NT2/D1 (cell line): Measurements from ENCODE around the gene PKP2.
A peak's percentile ranks its signal among the peaks of the same experiment; 100 is the strongest.

Experiments used
- DNase-seq: peaks from one replicate; pipeline ENCODE4 v3.0.0-alpha.2; 2011; ENCODE audit warnings: low read depth, low spot score
- H3K27me3 ChIP-seq: 2 replicates; pipeline ENCODE4 v1.6.0; 2011; ENCODE audit warnings: mild to moderate bottlenecking; ENCODE audit not compliant: insufficient read length, insufficient read depth
- H3K36me3 ChIP-seq: 2 replicates; pipeline ENCODE4 v1.6.1; 2011; ENCODE audit warnings: mild to moderate bottlenecking, low read length, mixed read lengths; ENCODE audit not compliant: insufficient read depth, insufficient read length
- H3K4me1 ChIP-seq: 2 replicates; pipeline ENCODE4 v1.5.1; 2011; ENCODE audit not compliant: insufficient read depth, insufficient read length
- H3K4me3 ChIP-seq: 2 replicates; pipeline ENCODE4 v1.5.1; 2011; ENCODE audit warnings: low read depth; ENCODE audit not compliant: insufficient read length
- H3K9ac ChIP-seq: 2 replicates; pipeline ENCODE4 v1.6.0; 2011; ENCODE audit warnings: low read depth; ENCODE audit not compliant: insufficient read length
- H3K9me3 ChIP-seq: 2 replicates; pipeline ENCODE4 v1.5.1; 2011; ENCODE audit warnings: mild to moderate bottlenecking, low read length; ENCODE audit not compliant: insufficient read depth
- SUZ12 ChIP-seq: IDR thresholded peaks from 2 replicates; pipeline ENCODE4 v1.6.1; 2011; ENCODE audit not compliant: insufficient read length, insufficient read depth; ENCODE audit errors: extremely low read depth
- YY1 ChIP-seq: IDR thresholded peaks from 2 replicates; pipeline ENCODE4 v1.6.1; 2011; ENCODE audit not compliant: insufficient read length, insufficient read depth
- ZNF274 ChIP-seq: IDR thresholded peaks from 2 replicates; pipeline ENCODE4 v1.6.1; 2011; ENCODE audit warnings: mild to moderate bottlenecking, low read depth, low read length

PKP2 gene

GRCh38 chr12:32896432-32897280 lies at the start of gene PKP2:
PKP2 (minus strand) TSS chr12:32896777; CDS start chr12:32896731, 46 bp downstream.
- H3K4me3 ChIP-seq = peak within 1 kb of the TSS; percentile 73
- H3K4me1 ChIP-seq = peaks cover 5% of the 10 kb centered on the region
- TF ChIP-seq ZNF274 (no peak), YY1 (no peak), SUZ12 (peak; percentile 32)
- DNase-seq = peak; percentile 82
- H3K27me3 ChIP-seq = peaks cover 35% of the 10 kb centered on the region
- H3K9me3 ChIP-seq = no peaks in the 10 kb centered on the region
- peak within 1 kb of the TSS; percentile 72 for H3K9ac ChIP-seq
- peaks cover 6% of the 10 kb centered on the region for H3K36me3 ChIP-seq

DNA sequence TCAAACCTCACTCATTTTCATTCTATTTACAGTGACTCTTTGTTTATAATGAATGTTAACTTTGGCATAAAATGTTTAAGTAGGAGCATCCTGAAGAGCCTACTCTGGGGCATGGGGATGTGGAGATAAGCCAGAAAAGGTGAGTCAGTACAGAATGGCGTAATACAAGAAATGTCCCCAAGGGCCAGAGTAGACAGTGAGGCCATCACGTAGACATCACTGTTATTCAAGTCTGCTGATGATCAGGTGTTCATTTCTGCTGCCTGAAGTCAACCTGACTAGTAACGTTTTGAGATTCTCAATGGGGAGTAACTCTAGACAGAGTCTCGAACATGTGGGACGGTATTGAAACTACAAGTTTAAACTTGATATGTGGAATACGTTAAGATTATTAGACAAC lies 47.6 kb upstream of the PKP2 start:
- Histone ChIP-seq H3K4me1 (no peaks in the 10 kb centered on the region), H3K36me3 (no peaks in the 10 kb centered on the region), H3K9me3 (no peaks in the 10 kb centered on the region), H3K27me3 (no peaks in the 10 kb centered on the region), H3K9ac (no peak overlapping the region), H3K4me3 (no peak overlapping the region)
- TF ChIP-seq YY1 = no peak
- no peak for TF ChIP-seq ZNF274
- no peak for TF ChIP-seq SUZ12
- DNase-seq = no peak

DNA sequence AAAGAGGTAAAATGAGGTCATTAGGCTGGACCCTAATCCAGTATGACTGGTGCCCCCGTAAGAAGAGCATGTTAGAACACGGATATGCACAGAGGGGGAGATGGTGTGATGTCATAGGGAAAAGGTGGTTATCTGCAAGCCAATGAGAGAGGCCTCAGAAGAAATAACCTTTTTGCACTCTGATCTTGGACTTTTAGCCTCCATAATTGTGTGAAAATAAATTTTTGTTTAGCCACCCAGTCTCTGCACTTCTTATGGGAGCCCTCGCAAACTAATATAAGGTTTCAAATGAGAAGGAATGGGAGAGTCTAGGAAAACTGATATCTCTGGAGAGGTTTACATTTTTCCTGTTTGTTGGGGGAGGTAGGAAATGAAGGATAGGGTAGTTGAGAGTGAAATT lies 43.2 kb upstream of the PKP2 start:
- no peak for DNase-seq
- Histone ChIP-seq H3K9me3 (no peaks in the 10 kb centered on the region), H3K4me1 (no peaks in the 10 kb centered on the region), H3K36me3 (no peaks in the 10 kb centered on the region), H3K27me3 (no peaks in the 10 kb centered on the region), H3K9ac (no peak overlapping the region), H3K4me3 (no peak overlapping the region)
- no peak for TF ChIP-seq ZNF274
- TF ChIP-seq YY1 = no peak

DNA sequence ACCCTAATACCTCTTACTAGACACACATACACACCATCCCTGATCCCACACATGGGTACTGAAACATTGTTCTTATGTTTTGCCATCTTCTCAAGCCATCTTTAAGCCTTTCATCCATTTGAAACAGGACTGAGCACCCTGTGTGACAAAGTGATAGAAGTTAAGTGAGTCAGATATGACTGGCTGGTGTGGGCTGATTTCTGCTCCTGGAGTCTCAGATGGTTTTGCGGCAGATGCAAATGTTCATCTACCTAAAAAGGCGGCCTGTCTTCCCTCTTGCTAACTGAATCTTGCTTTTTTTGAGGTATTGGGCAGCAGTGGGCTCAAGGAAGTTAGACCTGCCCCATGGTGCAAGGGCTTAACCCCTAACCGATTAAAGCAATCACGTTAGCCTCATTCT lies 30.4 kb upstream of the PKP2 start:
- no peak overlapping the region for H3K9ac ChIP-seq
- no peak for DNase-seq
- H3K4me1 ChIP-seq = no peaks in the 10 kb centered on the region
- H3K4me3 ChIP-seq = no peak overlapping the region
- H3K36me3 ChIP-seq = no peaks in the 10 kb centered on the region
- H3K9me3 ChIP-seq = no peaks in the 10 kb centered on the region
- H3K27me3 ChIP-seq = no peaks in the 10 kb centered on the region
- no peak for TF ChIP-seq ZNF274
- TF ChIP-seq SUZ12 = no peak
- TF ChIP-seq YY1 = no peak

DNA sequence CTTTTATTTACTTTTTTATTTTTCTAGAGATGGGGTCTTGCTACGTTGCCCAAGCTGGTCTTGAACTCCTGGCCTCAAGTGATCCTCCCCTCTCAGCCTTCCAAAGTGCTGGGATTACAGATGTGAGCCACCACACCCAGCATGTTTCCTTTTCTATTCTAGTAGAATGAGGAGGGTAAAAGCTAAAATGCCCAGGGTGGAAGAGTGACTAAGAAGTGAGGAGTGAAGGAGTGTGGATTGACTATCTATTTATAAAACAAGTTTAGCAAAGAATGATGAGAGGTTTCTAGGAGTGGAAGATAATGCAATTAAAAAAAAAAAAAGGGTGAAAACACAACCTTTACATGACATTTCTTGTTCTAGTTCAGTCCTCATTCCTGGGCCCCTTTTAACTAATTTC lies 29.8 kb upstream of the PKP2 start:
- no peaks in the 10 kb centered on the region for H3K9me3 ChIP-seq
- no peak overlapping the region for H3K4me3 ChIP-seq
- H3K9ac ChIP-seq = no peak overlapping the region
- no peaks in the 10 kb centered on the region for H3K36me3 ChIP-seq
- H3K27me3 ChIP-seq = no peaks in the 10 kb centered on the region
- no peak for DNase-seq
- no peak for TF ChIP-seq YY1
- no peak for TF ChIP-seq SUZ12
- TF ChIP-seq ZNF274 = no peak
- H3K4me1 ChIP-seq = no peaks in the 10 kb centered on the region

GRCh38 chr12:32922546-32923297 lies 26.1 kb upstream of the PKP2 start:
- Histone ChIP-seq H3K9ac (no peak overlapping the region), H3K9me3 (no peaks in the 10 kb centered on the region), H3K4me1 (no peaks in the 10 kb centered on the region), H3K36me3 (no peaks in the 10 kb centered on the region), H3K4me3 (no peak overlapping the region), H3K27me3 (no peaks in the 10 kb centered on the region)
- DNase-seq = no peak
- TF ChIP-seq SUZ12 = no peak
- TF ChIP-seq ZNF274 = no peak
- no peak for TF ChIP-seq YY1

GRCh38 chr12:32921397-32921796 lies 24.8 kb upstream of the PKP2 start:
- no peak for DNase-seq
- H3K9ac ChIP-seq = no peak overlapping the region

More at GRCh38 chr12:32921397-32921796, 24.8 kb upstream of the PKP2 start:
- TF ChIP-seq YY1 (no peak), ZNF274 (no peak), SUZ12 (no peak)
- no peaks in the 10 kb centered on the region for H3K27me3 ChIP-seq
- no peaks in the 10 kb centered on the region for H3K9me3 ChIP-seq
- no peaks in the 10 kb centered on the region for H3K36me3 ChIP-seq
- no peak overlapping the region for H3K4me3 ChIP-seq
- no peaks in the 10 kb centered on the region for H3K4me1 ChIP-seq
